K562 (cell line): ENCODE data around the gene C1QTNF6. TPM values are rescaled to one million over a fixed set of nuclear protein-coding genes. Genes with fewer than 3 reads are reported as not detected.

ENCODE experiments used
- BCOR ChIP-seq: fragments of 450-650 bp; IDR thresholded peaks from 2 replicates; pipeline ENCODE4 v1.6.1; 2016
- CC2D1A ChIP-seq: fragments of 450-650 bp; IDR thresholded peaks from 2 replicates; pipeline ENCODE4 v1.6.1; 2017; ENCODE audit warnings: mild to moderate bottlenecking
- DNMT1 ChIP-seq: fragments of 450-650 bp; IDR thresholded peaks from 2 replicates; pipeline ENCODE4 v1.6.1; 2016; ENCODE audit warnings: antibody characterized with exemption, mild to moderate bottlenecking
- HMGXB4 ChIP-seq: sonication (generic); formaldehyde crosslinking; IDR thresholded peaks from 2 replicates; pipeline ENCODE4 v1.8.1; 2023; ENCODE audit warnings: mild to moderate bottlenecking, missing genetic modification reagents
- KHSRP ChIP-seq: fragments of 450-650 bp; IDR thresholded peaks from 2 replicates; pipeline ENCODE4 v1.6.1; 2017
- KLF6 ChIP-seq: fragments of 250-450 bp; sonication (Bioruptor Pico); IDR thresholded peaks from 2 replicates; pipeline ENCODE4 v1.4.0; 2020; ENCODE audit warnings: mild to moderate bottlenecking, moderate library complexity, borderline replicate concordance
- MTA1 ChIP-seq: fragments of 450-650 bp; IDR thresholded peaks from 2 replicates; pipeline ENCODE4 v1.6.1; 2017; ENCODE audit warnings: borderline replicate concordance
- RFX1 ChIP-seq: fragments of 450-650 bp; IDR thresholded peaks from 2 replicates; pipeline ENCODE4 v1.6.1; 2016; ENCODE audit warnings: mild to moderate bottlenecking, moderate library complexity
- SUPT5H ChIP-seq: fragments of 450-650 bp; IDR thresholded peaks from 2 replicates; pipeline ENCODE4 v1.6.1; 2016
- ZNF551 ChIP-seq: fragments of 250-450 bp; sonication (Bioruptor Pico); IDR thresholded peaks from 2 replicates; pipeline ENCODE4 v1.5.0; 2021; ENCODE audit warnings: mild to moderate bottlenecking, moderate library complexity
- ZZZ3 ChIP-seq: fragments of 450-650 bp; IDR thresholded peaks from 2 replicates; pipeline ENCODE4 v1.6.1; 2016; ENCODE audit warnings: antibody characterized with exemption, mild to moderate bottlenecking, moderate library complexity
- polyA plus RNA-seq, 8 experiments: library from polyadenylated mRNA; depleted of rRNA in 4 of 8; stranded (reverse) in 5 of 8; unstranded in 3 of 8; fragments of >200 nt; fragmentation: Nextera tagmentation in 2 of 8; fragmentation: Illumina TruSeq in 1 of 8; extraction: Ambion mirVana in 2 of 8; extraction: Trizol in 1 of 8; gene quantifications; 2 replicates each; pipeline versions ENCODE4 v1.2.1 to v1.2.3, GENCODE V29; 2011 to 2014; ENCODE audit warnings: inconsistent platforms in 1 of 8, missing spikeins in 1 of 8
- total RNA-seq, 7 experiments: library from RNA; depleted of rRNA in 6 of 7; stranded (reverse); fragments of >200 nt in 6 of 7; fragmentation: Illumina TruSeq in 2 of 7; extraction: Trizol in 2 of 7; gene quantifications; 2 replicates each; pipeline versions ENCODE4 v1.2.1 to v1.2.3, GENCODE V29; 2011 to 2021; ENCODE audit warnings: low replicate concordance in 1 of 7

C1QTNF6 gene
- total and polyA plus RNA-seq, 9 of the 15 experiments (the other 6 are each of a cell fraction or from before 2014, with no cell fraction given), result 0.18 to 0.92 (median 0.55) TPM

- TF ChIP-seq HMGXB4 (CRISPR knock-in tag) (no peak), RFX1 (no peak), BCOR (no peak), DNMT1 (no peak), KHSRP (no peak), CC2D1A (no peak), ZZZ3 (no peak), MTA1 (no peak), SUPT5H (no peak), KLF6 (CRISPR knock-in tag) (no peak), ZNF551 (CRISPR knock-in tag) (no peak)
Measured at GRCh38 chr22:37172266-37173245, 15.5 kb downstream of the C1QTNF6 start (continued).
